Endothelial cell of umbilical vein (primary cell): ENCODE results near the gene ARHGAP15. TPM values are rescaled to one million over a fixed set of nuclear protein-coding genes. Genes with fewer than 3 reads are reported as not detected.

Experiments
- BruUV-seq: library from RNA; stranded (reverse); fragments of 400-500 nt; replicated peaks from 2 replicates; lab custom pipeline; 2021; lab: Mats Ljungman, UMichigan
- CTCF ChIA-PET: fragments of 300-600, 350-600 bp; sonication (Branson Sonifier 250); formaldehyde crosslinking; loops from one replicate; lab custom pipeline; 2021; ENCODE audit warnings: antibody characterized with exemption, inconsistent platforms; lab: Charles Lee
- POLR2A ChIA-PET: fragments of 300-600, 350-600 bp; sonication (Branson Sonifier 250); formaldehyde crosslinking; loops from one replicate; lab custom pipeline; 2021; ENCODE audit warnings: antibody characterized with exemption, inconsistent platforms; lab: Charles Lee
- DNase-seq: peaks from one replicate; pipeline ENCODE4 v3.0.0-alpha.2; 2011; ENCODE audit warnings: low read depth, low spot score
- FAIRE-seq: peaks from 2 replicates; lab custom pipeline; 2011; peaks lifted over from hg19 to GRCh38; lab: Jason Lieb, UNC
- H2AFZ ChIP-seq: 2 replicates; pipeline ENCODE4 v1.6.0; 2012; ENCODE audit warnings: low read depth, low read length, control low read depth, inconsistent platforms
- H3K27ac ChIP-seq: 2 replicates; pipeline ENCODE4 v1.5.1; 2011; ENCODE audit warnings: low read depth, mild to moderate bottlenecking, control low read depth, low read length, moderate library complexity; ENCODE audit not compliant: insufficient read depth
- H3K27me3 ChIP-seq, 2 experiments: 2 replicates each; pipeline versions ENCODE4 v1.6.0 to v1.6.1; 2011; ENCODE audit warnings: low read length in 2 of 2, mixed read lengths in 1 of 2; ENCODE audit not compliant: control insufficient read depth in 2 of 2, insufficient read depth in 2 of 2
- H3K36me3 ChIP-seq, 2 experiments: 2 replicates in 1 of 2; 3 replicates in 1 of 2; pipeline ENCODE4 v1.5.1; 2011; ENCODE audit warnings: low read length in 2 of 2, mild to moderate bottlenecking in 1 of 2, moderate library complexity in 1 of 2; ENCODE audit not compliant: control insufficient read depth in 2 of 2, insufficient read depth in 2 of 2; ENCODE audit errors: extremely low read depth in 1 of 2
- H3K4me1 ChIP-seq: 3 replicates; pipeline ENCODE4 v1.5.1; 2011; ENCODE audit warnings: mild to moderate bottlenecking, low read length; ENCODE audit not compliant: control insufficient read depth, insufficient read depth; ENCODE audit errors: extremely low read depth
- H3K4me2 ChIP-seq: 2 replicates; pipeline ENCODE4 v1.6.1; 2011; ENCODE audit warnings: low read length, control low read depth, mixed read lengths; ENCODE audit not compliant: insufficient read depth
- H3K4me3 ChIP-seq, 3 experiments: fragments of 200-600 bp in 1 of 3; sonication (generic), shearing (Covaris generic) in 1 of 3; replicated peaks in 1 of 3; 2 replicates each; pipeline ENCODE4 v1.5.1; 2011 to 2016; ENCODE audit warnings: control low read depth in 3 of 3, low read length in 3 of 3, mild to moderate bottlenecking in 2 of 3, inconsistent platforms in 1 of 3, low read depth in 1 of 3, moderate library complexity in 1 of 3; ENCODE audit not compliant: insufficient read depth in 1 of 3
- H3K79me2 ChIP-seq: 2 replicates; pipeline ENCODE4 v1.6.0; 2012; ENCODE audit warnings: low read length, inconsistent platforms; ENCODE audit not compliant: control insufficient read depth, insufficient read depth
- H3K9ac ChIP-seq: replicated peaks from 2 replicates; pipeline ENCODE3; 2011; ENCODE audit warnings: low read length, control low read depth; ENCODE audit not compliant: insufficient read depth; ENCODE audit errors: extremely low read depth
- H3K9me1 ChIP-seq: replicated peaks from 3 replicates; pipeline ENCODE4 v1.6.0; 2011; ENCODE audit warnings: mild to moderate bottlenecking, low read length; ENCODE audit not compliant: control insufficient read depth, insufficient read depth; ENCODE audit errors: extremely low read depth
- H3K9me3 ChIP-seq: replicated peaks from 2 replicates; pipeline ENCODE4 v1.5.1; 2012; ENCODE audit warnings: low read length, inconsistent platforms; ENCODE audit not compliant: control insufficient read depth, insufficient read depth
- H4K20me1 ChIP-seq: replicated peaks from 2 replicates; pipeline ENCODE3; 2011; ENCODE audit warnings: mild to moderate bottlenecking, low read length; ENCODE audit not compliant: control insufficient read depth, insufficient read depth; ENCODE audit errors: extremely low read depth
- EZH2 ChIP-seq: IDR thresholded peaks from 2 replicates; pipeline ENCODE4 v1.6.1; 2012; ENCODE audit warnings: borderline replicate concordance, low read depth, mild to moderate bottlenecking, moderate library complexity, low read length, inconsistent platforms; ENCODE audit not compliant: severe bottlenecking
- FOS ChIP-seq: IDR thresholded peaks from 2 replicates; pipeline ENCODE4 v1.6.1; 2011; ENCODE audit warnings: mild to moderate bottlenecking, low read length, moderate library complexity, borderline replicate concordance; ENCODE audit not compliant: insufficient read depth
- GATA2 ChIP-seq: IDR thresholded peaks from 2 replicates; pipeline ENCODE4 v1.7.0; 2011; ENCODE audit warnings: low read depth, mild to moderate bottlenecking, moderate library complexity, mixed read lengths, low read length; ENCODE audit not compliant: insufficient read length, insufficient read depth
- JUN ChIP-seq: IDR thresholded peaks from 2 replicates; pipeline ENCODE4 v1.6.1; 2011; ENCODE audit warnings: borderline replicate concordance, low read depth; ENCODE audit not compliant: insufficient read length, insufficient read depth
- MYC ChIP-seq: IDR thresholded peaks from one replicate; pipeline ENCODE4 v1.6.1; 2011; ENCODE audit warnings: mild to moderate bottlenecking, low read depth, low read length
- POLR2AphosphoS5 ChIP-seq: IDR thresholded peaks from 2 replicates; pipeline ENCODE4 v1.6.1; 2012; ENCODE audit warnings: low read depth, mild to moderate bottlenecking, control low read depth, low read length, moderate library complexity; ENCODE audit not compliant: insufficient read depth
- dilution Hi-C: fragments of 300-500 bp; cut with MboI; formaldehyde crosslinking; loops from one replicate; pipeline ENCODE4 v1.15.0; 2019; ENCODE audit warnings: low sequenced_read_pairs; ENCODE audit not compliant: extremely low pct_ligation_motif_present
- intact Hi-C: fragments of 100-400 bp; cut with micrococcal nuclease; formaldehyde crosslinking; loops from one replicate; pipeline ENCODE4 v1.10.0; 2022
- polyA plus RNA-seq, 4 experiments: library from polyadenylated mRNA; depleted of rRNA in 3 of 4; stranded (reverse) in 3 of 4; unstranded in 1 of 4; fragments of >200 nt; gene quantifications; 2 replicates each; pipeline versions ENCODE4 v1.2.1 to v1.2.3, GENCODE V29; 2011 to 2012; ENCODE audit warnings: missing spikeins in 1 of 4
- total RNA-seq: library from RNA; stranded (reverse); gene quantifications from 2 replicates; pipeline ENCODE4 v1.2.3, GENCODE V29; 2021
- TF ChIP-seq, protein P1 (sequence below), 2 donors: IDR thresholded peaks; 1 replicate in 1 of 2; 2 replicates in 1 of 2; pipeline ENCODE4 v1.5.1; 2011; ENCODE audit warnings: low read length in 2 of 2, mild to moderate bottlenecking in 2 of 2, moderate library complexity in 2 of 2, control low read depth in 1 of 2, inconsistent platforms in 1 of 2, low read depth in 1 of 2; ENCODE audit not compliant: insufficient read depth in 1 of 2; ENCODE audit errors: extremely low read depth in 1 of 2
- TF ChIP-seq, protein P2 (sequence below): IDR thresholded peaks from 2 replicates; pipeline ENCODE4 v1.6.1; 2011; ENCODE audit not compliant: insufficient read depth, insufficient read length

Gene ARHGAP15
- total and polyA plus RNA-seq, 2 donors (not counting 3 experiments of a cell fraction or from before 2014, with no cell fraction given) = not detected

DNA sequence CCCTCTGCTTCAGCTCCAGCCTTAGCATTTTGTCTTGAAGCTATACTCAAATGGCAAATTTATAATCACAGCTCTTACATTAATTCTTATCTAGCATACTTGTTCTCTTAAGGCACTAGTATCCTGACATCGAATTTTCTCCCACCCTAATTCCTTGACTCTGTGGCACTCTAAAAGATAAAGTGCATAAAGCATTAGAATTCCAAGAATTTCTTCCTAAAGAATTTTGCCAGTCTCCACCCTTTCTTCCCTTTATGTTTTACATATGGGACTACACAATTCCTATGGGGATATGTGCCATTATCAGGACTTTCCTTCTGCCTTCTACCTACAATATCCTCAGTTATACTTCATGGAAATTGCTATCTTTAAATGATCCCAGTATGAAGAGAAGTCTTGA, 560.3 kb downstream of the ARHGAP15 start:
- no peak overlapping the region for H3K9ac ChIP-seq
- H2AFZ ChIP-seq = no peak overlapping the region
- H3K4me1 ChIP-seq = no peaks in the 10 kb centered on the region
- H3K27me3 ChIP-seq = no peaks in the 10 kb centered on the region
- CTCF ChIA-PET = no interaction called here
- no peak for DNase-seq
- FAIRE-seq = no peak
- POLR2A ChIA-PET = no interaction called here
- TF ChIP-seq EZH2 (no peak), JUN (no peak), POLR2AphosphoS5 (no peak), FOS (no peak), MYC (no peak), GATA2 (no peak)
- TF ChIP-seq, protein P1, sequence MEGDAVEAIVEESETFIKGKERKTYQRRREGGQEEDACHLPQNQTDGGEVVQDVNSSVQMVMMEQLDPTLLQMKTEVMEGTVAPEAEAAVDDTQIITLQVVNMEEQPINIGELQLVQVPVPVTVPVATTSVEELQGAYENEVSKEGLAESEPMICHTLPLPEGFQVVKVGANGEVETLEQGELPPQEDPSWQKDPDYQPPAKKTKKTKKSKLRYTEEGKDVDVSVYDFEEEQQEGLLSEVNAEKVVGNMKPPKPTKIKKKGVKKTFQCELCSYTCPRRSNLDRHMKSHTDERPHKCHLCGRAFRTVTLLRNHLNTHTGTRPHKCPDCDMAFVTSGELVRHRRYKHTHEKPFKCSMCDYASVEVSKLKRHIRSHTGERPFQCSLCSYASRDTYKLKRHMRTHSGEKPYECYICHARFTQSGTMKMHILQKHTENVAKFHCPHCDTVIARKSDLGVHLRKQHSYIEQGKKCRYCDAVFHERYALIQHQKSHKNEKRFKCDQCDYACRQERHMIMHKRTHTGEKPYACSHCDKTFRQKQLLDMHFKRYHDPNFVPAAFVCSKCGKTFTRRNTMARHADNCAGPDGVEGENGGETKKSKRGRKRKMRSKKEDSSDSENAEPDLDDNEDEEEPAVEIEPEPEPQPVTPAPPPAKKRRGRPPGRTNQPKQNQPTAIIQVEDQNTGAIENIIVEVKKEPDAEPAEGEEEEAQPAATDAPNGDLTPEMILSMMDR (IDR thresholded peaks at IDR 0.05; ENCODE audit: extremely low read depth in 1 of 2, insufficient read depth in 1 of 2, low read depth in 1 of 2, low read length in 2 of 2) = no peak
- TF ChIP-seq, protein P2, sequence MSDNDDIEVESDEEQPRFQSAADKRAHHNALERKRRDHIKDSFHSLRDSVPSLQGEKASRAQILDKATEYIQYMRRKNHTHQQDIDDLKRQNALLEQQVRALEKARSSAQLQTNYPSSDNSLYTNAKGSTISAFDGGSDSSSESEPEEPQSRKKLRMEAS = no peak
- intact Hi-C loops (no loop called here), dilution Hi-C loops (no loop called here)
- no TSS peak for BruUV-seq
- H3K79me2 ChIP-seq = no peaks in the 10 kb centered on the region
- H4K20me1 ChIP-seq = no peaks in the 10 kb centered on the region
- no peak overlapping the region for H3K4me2 ChIP-seq
- no peaks in the 10 kb centered on the region for H3K9me3 ChIP-seq
- H3K4me3 ChIP-seq = no peak overlapping the region
- no peaks in the 10 kb centered on the region for H3K36me3 ChIP-seq
- no peaks in the 10 kb centered on the region for H3K9me1 ChIP-seq
- no peak overlapping the region for H3K27ac ChIP-seq
